CD4-positive, alpha-beta T cell treated with Interferon gamma for 1 hour (primary cell): ENCODE data around the gene ATM.
"Not testable (repeated sequence)": the region's sequence is repeated elsewhere in the genome, so short reads cannot be mapped to it uniquely, and the experiment has no call there.

Experiments
- DNase-seq: peaks from one replicate; pipeline ENCODE4 v3.0.0-alpha.2; 2020

ATM gene

DNA sequence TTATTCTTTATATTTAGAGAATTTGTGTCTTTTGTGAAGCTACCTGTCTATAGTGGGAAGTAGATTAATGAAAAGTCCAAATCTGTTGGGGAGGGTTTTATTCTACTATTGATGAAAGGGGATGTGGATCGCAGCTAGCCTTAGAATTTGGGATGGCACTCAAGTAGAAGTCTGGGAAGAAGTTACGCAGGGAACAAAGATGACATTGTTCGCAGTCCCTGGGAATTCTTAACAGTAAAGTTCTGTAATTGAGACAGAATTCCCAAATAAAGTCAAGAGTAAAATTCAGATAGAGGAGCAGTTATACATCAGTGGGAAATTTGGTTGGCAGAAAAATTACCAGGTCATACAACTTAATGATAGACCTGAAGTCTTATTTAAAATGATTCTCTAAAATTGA, 64.1 kb downstream of the ATM start:
- DNase-seq, result no peak

DNA sequence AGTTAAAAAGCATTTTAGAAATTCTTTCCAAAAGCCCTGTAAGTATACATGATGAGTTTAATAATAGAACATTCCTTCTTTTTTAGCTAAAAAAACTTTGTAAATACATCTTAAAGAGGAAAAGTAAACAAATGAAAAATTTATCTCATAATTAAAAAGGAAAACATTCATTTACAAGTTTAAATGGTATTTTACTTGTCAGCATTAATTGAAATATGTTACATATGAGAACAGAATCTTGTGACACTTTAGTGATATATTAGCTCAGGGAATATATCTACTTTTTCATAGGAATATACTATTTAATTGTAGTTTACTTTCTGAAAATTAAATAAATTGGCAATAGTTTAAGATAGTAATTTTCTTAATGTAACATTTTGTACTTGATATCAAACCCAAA, 66.2 kb downstream of the ATM start:
- DNase-seq, result not testable (repeated sequence)

DNA sequence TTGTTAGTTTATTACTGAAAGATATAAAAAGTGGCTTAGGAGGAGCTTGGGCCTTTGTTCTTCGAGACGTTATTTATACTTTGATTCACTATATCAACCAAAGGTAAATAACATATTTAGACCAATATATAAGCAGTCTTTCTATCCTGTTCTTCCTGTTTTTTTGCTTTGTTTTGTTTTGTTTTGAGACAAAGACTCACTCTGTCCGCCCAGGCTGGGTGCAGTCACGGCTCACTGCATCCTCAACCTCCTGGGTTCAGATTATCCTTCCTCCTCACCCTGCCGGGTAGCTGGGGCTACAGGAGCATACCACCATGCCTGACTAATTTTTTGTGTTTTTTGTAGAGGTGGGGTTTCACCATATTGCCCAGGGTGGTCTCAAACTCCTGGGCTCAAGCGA, 66.8 kb downstream of the ATM start:
- DNase-seq, result no peak

DNA sequence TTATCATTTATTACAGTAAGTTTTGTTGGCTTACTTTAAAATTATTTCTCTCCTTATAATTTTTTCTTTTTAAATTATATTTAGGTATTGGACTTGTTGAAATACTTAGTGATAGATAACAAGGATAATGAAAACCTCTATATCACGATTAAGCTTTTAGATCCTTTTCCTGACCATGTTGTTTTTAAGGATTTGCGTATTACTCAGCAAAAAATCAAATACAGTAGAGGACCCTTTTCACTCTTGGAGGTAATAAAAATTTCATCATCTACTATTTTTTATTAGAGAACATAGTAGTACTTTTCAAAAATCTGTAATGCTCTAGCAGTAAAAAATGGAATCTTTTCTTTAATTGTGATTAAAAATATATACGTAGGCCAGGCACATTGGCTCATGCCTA, 70.4 kb downstream of the ATM start:
- no peak for DNase-seq

DNA sequence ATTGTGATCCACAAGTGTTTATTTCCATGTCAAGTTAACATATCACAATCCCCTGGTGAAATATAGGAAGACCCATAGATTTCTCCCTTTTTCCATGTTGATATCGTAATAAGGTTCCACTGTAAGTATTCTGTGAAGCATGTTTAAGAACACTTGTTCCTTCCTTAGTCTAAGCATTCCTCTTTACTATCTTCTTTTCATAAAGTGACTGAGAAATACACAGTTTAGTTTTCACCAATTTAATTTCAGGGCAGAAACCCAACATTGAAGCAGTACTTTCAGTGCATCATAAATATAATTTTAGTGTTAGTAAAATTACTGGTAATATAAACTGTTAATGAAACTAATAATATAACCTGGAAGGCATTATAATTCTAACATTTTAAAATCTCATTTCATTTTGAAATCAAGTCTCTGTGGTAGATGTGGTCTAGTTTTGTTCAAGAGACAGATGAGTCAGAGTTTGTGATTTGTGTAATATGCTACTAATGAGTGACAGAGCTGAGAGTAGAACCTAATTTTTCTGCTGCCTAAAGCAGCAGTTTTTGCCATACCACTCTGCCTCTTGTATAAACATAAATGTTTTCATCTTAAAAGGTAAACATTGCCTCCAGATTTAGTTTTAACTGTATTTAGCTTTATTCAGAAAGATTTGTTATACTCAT, 79.4 kb downstream of the ATM start:
- no peak for DNase-seq

DNA sequence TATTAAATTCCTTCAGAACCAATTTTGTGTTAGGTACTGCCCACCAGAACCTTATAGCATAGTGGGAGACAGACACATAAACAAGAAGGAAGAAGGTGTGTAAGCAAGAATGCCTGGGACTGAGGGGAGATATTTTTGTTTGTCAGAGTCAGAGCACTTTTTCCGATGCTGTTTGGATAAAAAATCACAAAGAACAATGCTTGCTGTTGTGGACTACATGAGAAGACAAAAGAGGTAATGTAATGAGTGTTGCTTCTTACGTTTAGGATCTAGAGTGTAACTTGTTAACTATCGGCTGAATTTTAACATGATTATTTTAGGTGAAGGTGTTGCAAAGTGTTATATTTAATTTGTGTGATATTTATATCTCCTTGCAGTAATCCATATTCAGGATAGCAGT, 84.9 kb downstream of the ATM start:
- no peak for DNase-seq

DNA sequence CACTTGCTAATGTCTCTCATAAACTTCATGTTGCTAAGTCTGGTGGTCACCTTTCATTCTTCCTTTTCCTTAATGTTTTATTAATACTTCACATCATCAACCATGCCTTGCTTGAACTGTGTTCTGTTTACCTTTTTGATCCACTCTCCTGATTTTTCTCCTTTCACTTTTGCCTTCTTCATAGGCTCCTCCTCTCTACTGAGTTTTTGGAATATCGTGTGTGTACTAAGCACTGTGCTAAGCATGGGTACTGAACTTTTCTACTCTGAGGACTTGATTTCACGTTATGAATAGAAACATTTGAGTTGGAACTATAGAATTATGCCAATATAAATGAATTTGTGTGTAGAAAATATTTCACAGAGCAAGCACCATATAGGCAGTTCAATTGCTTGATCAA, 90.6 kb downstream of the ATM start:
- DNase-seq, result no peak

DNA sequence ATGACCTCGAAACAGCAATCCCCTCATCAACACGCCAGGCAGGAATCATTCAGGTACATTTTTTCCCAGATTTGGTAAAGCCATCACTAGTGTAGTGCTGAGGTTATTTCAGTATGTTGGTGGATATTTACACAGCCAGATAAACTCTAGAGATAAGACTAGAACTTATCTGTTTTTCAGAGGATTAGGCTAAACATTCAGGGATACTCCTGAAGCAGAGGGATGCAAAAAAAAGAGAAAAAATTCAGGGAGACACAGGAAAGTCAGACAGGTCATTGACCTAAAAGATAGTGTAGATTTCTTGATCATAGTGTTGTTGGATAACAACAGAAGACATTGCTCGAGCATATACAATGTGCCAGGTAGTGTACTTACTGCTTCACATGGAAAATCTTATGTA, 93.2 kb downstream of the ATM start:
- no peak for DNase-seq

DNA sequence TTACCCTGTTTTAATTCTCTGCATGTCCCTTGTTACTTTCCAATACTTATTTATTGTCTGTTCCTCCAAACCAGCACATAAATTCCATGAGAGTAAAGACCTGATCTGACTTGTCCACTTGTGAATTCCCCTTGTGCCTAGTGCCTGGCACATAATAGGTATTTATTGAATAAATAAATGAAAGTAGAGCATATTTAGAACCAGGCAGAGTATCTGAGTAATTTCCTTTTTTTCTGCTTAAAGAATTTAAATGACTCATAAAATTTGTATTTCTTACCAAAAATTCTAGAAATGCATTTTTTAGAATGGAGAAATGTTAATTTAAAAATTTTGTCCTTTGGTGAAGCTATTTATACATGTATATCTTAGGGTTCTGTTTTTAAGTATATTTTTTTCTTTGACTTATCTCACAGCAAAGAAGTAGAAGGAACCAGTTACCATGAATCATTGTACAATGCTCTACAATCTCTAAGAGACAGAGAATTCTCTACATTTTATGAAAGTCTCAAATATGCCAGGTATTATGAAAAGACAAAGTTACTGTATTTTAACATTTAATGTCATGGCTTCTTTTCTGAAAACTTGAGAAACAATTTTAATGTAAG, 96.8 kb downstream of the ATM start:
- DNase-seq, result no peak

DNA sequence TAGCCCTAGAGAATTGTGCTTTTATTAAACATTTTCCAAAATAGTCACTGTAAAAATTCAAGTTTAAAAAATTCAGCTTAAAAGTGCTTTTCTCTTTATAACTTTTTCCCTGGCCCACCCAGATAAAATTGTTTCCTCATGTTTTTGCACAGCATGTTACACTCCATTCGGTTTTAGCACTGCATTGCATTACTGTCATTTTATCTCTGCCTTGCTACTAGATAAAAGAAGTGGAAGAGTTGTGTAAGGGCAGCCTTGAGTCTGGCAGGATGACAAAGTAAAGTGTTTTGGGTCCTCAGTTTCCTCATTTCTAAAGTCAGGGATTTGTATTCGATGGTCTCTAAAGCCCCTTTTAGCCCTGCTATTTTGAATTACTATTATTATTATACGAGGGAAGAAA, 99.8 kb downstream of the ATM start:
- no peak for DNase-seq

DNA sequence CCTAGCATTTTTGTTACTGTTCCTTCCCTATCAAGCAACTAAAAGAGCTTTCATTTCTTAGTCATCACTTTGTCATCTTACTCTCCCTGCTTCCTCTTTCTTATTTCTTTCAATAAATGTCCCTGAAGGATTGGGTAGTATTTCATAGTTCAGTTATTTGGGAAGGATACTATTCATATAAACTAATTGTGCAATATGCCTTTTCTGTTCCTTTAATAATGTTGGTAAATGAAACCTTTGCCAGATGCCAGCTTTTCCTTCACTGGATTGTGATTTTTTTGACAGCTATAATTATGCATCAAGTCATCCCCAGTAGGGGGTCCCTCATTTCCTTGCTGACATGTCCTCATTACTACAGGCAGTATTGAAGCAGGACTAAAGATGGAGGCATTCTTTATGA, 101.7 kb downstream of the ATM start:
- DNase-seq, result no peak

DNA sequence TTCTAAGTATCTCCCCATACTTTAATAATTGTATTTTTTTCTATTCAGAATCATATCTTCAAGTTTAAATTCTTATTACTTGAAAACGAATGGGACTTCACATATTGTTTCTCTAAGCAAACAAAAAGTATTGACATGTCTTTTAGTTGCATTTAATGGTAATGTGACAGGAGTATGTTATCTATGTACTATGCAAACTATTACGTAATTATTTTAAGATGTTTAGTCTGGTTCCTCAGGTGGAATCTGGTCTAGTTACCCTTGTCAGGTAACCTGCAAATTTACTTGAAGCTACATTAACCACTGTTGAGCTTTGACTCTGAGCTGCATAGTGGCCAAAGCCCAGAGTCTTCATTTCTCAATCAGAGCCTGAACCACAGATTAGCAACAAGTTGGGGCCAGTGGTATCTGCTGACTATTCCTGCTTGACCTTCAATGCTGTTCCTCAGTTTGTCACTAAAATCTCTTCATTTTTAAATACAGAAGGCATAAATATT, 110.6 kb downstream of the ATM start:
- DNase-seq, result no peak

DNA sequence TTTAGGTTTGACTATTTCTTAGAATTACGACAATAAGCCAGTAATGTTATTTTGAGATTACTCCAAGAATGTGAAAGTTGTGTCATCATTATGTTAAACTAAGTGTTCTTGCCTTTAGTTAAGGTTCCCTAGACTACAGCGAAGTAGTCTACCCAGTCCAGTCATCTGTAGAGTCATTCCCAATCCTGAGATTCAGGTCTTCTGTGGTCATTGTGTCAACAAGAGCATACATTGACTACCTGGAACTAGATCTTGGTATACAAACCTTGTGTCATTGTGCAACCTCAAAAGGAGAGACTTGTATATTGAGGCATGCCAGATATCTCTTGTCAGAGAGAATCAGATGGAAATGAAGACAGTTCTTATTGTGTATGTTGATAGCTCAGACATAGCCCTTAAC, 115.9 kb downstream of the ATM start:
- no peak for DNase-seq

DNA sequence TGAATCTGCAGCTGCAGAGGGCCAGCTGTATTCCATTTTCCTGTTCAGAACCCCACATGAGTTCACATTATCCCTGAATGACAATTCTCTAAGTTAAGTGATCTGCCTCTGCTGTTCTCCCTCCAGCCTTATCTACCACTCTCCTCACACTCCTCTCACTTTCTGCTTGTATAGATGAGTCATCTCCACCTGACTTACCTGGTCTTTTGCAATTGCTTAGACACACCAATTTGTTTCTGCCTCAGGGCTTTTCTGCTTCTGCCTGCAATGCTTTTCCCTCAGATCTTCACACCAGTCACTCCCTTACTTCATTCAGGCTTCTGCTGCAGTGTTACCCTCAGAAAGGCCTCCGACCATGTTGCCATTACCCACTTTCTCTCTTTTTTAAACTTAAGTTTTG, 118.1 kb downstream of the ATM start:
- DNase-seq, result no peak

DNA sequence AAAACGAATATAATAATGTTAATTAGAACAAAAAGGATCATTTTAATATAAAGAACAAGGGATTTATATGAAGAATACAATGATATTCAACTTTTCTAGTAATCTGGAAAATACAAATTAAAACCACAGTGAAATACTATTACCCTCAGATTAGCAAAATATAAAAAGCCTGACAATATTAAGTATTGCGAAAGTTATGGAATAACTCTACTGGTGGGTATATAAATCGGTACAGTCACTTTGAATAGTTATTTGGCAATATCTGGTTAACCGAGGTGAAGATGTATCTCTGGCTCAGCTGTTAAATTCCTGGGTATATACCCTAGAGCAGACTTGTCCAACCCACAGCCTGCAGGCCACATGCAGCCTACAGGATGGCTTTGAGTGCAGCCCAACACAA, 118.8 kb downstream of the ATM start:
- DNase-seq, result no peak

DNA sequence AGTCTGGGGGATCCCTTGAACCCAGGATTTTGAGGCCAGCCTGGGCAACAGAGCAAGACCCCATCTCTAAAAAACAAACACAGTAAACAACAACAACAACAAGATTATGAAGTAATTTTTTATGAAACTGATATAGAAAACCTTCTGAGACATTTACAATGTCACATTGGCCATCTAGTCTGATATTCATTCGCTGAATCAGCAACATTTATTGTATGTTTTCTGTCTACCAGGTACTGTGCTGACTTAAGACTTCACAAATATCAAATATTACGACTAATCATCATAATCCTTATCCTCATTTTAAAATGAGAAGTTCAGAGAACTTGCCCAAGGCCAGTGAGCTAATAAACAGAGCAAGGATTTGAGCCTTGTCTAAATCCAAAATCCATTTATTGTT, 120.8 kb downstream of the ATM start:
- DNase-seq, result no peak

DNA sequence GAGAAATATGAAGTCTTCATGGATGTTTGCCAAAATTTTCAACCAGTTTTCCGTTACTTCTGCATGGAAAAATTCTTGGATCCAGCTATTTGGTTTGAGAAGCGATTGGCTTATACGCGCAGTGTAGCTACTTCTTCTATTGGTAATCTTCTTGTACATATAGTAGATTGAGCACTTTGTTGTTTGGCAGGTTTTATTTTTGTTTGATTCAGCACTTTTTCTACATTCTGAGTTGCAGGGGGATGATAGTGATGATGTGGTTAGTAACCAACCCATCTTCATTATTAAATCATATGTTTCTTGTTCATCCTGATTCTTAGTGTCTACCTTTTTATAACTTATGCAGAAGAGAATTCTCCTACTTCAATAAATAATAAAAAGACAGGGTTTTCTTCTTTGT, 122.9 kb downstream of the ATM start:
- DNase-seq, result no peak

DNA sequence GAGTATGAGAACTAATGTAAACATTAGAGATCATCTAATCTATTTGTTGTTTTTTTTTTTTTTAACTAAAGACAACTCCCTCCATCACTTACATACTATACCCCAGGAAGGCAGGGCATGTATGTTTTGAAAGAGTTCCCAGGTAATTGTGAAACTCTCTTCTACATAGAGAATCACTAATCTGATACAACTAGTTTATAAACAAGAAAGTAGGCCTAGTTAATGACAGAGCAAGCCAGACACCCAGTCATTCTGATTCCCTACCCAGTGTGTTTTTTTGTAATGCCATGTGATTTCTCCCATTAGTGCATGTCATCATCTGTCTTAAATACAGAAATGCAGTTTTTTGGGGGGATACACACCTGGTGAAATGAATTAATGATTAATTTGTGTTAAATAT, 123.6 kb downstream of the ATM start:
- DNase-seq, result no peak

DNA sequence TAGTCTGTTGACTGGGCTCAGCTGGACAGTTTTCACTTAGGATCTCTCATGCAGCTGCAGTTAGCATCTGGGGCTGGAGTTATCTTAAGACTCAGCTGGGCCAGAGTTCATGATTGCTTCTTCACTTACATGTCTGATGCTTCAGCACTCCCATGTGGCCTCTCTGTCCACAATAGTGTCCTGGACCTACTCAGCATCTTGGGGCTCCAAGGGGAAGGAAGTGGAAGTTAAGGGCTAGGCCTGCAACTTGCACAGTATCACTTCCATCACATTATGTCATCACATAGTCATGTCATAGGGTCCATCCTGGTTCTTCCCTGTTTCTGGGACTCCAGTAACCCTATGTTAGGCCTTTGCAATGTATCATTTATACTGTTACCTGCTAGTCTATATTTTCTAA, 128.6 kb downstream of the ATM start:
- no peak for DNase-seq

DNA sequence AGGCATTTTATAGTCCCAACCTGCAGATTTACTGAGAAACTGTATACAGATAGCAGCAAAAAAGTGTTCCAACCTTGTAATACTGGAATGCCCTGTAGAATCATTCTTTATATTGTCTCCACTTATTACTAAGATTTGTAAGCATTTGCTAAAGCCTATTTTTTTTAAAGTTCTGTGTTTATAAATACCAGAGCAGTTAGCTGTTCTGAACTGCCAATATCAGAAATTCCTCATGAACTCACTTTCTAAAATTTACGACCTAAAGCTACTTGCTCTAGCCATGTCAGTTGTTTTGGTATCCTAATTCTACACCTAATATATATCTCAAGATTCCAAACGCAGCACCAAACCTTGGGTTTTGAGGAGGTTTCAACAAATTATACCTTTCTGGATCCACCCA, 141.3 kb downstream of the ATM start:
- DNase-seq, result no peak

DNA sequence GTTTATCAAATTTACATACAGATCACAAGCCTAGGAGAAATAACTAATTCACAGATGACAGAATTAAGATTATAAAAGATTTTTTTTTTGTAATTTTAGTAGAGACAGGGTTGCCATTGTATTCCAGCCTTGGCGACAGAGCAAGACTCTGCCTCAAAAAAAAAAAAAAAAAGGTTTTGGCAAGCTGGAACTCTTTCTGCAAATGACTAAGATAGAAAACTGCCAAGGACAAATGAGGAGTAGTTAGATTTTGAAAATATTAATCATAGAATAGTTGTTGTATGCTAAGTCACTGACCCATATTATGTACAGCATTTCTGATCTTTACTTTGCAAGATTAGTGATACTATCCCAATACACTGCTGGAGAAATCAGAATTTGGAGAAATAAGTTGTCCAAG, 145.3 kb downstream of the ATM start:
- DNase-seq, result no peak

DNA sequence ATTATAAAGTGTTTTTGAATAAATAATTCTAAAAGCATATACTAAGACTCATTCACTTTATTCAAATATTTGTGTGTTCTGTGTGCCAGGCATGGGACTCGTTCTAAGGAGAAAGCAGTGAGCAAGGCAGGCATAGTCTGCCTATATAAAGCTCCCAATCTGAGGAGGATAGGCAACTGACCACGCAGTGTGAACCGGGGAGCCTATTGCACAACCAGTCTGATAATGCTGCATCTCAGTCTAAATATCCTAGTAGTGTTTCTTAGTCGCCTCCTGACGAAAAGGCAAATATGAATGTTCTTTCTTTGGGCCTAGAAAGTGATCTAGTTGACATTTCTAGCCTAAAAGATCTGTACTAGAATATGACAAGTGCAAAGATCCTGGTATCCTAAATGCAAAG, 146.2 kb downstream of the ATM start:
- DNase-seq, result no peak

DNA sequence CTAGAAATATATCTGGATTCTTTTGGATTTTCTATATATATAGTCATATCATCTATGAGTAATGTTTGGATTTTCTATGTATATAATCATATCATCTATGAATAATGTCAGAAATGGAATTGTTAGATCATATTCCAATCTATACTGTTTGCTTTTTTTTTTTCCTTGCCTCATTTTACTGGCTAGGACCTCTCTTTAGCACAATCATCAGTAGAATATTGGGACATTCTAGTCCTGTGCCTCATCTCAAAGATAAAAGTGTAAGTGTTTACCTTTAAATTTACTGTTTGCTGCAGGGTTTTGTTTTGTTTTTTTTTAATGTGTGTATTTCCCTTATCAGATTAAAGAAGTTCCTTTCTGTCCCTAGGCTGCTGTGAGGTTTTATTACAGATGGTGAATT, 147.4 kb downstream of the ATM start:
- DNase-seq, result no peak

DNA sequence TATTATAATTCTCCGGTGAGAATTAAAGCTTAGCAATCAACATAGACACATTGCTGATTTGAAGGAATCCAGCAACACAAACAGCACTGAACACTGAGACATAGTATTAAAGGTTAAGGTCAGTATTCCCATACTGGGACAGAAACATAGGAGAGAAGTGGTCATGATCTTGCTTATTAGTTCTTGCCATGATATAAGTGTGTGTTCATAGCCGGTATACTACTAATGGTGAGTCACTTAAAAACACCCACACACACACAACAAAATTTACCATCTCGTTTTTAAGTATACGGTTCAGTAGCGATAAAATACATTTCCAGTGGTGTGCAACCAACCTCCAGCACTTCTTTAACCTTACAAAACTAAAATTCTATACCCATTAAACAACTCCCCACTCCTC, 148.1 kb downstream of the ATM start:
- DNase-seq, result no peak

DNA sequence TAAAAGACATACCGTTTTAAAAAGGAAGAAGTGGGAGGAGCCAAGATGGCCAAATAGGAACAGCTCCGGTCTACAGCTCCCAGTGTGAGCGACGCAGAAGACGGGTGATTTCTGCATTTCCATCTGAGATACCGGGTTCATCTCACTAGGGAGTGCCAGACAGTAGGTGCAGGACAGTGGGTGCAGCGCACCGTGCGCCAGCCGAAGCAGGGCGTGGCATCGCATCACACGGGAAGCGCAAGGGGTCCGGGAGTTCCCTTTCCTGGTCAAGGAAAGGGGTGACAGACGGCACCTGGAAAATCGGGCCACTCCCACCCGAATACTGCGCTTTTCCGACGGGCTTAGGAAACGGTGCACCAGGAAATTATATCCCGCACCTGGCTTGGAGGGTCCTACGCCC, 150.6 kb downstream of the ATM start:
- not testable (repeated sequence) for DNase-seq
